GM12892 (cell line): ENCODE results near the gene LPIN1.

ENCODE experiments used
- POLR2A ChIP-seq: IDR thresholded peaks from 2 replicates; pipeline ENCODE4 v1.6.1; 2011; ENCODE audit warnings: low read depth, low read length, control low read depth
- POLR2AphosphoS5 ChIP-seq: IDR thresholded peaks from 2 replicates; pipeline ENCODE4 v1.6.1; 2011; ENCODE audit warnings: low read depth, low read length, control low read depth
- TAF1 ChIP-seq: IDR thresholded peaks from 2 replicates; pipeline ENCODE4 v1.6.1; 2011; ENCODE audit warnings: low read depth, mild to moderate bottlenecking, control low read depth, low read length, borderline replicate concordance

GRCh38 chr2:11809586-11810236 lies 63.3 kb downstream of the LPIN1 start:
- TF ChIP-seq POLR2A (no peak), POLR2AphosphoS5 (no peak), TAF1 (no peak)
